Stimulated activated CD4-positive, alpha-beta T cell treated with anti-CD3 and anti-CD28 coated beads, Interleukin-1b, Interleukin-23, amount 100 ng/mL, for 48 hours (primary cell): ENCODE data around the gene SFT2D3.

Experiments used
- DNase-seq: peaks from one replicate; pipeline ENCODE4 v3.0.0-alpha.2; 2020

The SFT2D3 gene, protein sequence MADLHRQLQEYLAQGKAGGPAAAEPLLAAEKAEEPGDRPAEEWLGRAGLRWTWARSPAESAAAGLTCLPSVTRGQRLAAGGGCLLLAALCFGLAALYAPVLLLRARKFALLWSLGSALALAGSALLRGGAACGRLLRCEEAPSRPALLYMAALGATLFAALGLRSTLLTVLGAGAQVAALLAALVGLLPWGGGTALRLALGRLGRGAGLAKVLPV

DNA sequence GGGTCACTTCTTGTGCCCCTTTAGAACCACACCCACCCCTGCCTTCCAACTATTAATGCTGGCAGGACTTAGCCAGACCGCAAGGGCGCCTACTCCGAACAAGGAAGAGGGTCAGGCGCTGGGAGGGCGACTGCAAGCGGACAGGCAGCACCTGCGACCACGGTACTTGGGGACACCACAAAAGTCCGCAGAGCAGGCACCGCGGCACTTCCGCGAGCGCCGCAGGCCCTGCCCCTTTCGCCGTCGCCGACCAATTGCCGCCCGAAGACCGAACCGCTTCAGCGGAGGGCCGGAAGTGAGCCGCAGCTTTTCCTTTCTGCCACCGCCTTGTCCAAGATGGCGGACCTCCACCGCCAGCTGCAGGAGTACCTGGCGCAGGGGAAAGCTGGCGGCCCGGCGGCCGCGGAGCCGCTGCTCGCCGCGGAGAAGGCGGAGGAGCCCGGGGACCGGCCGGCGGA, at the start of gene SFT2D3:
Gene SFT2D3, plus strand, starts transcription at position 305 of the 458 bp plus-strand sequence. Its CDS starts 32 bp downstream, at position 337.
- DNase-seq, result peak; percentile 94

DNA sequence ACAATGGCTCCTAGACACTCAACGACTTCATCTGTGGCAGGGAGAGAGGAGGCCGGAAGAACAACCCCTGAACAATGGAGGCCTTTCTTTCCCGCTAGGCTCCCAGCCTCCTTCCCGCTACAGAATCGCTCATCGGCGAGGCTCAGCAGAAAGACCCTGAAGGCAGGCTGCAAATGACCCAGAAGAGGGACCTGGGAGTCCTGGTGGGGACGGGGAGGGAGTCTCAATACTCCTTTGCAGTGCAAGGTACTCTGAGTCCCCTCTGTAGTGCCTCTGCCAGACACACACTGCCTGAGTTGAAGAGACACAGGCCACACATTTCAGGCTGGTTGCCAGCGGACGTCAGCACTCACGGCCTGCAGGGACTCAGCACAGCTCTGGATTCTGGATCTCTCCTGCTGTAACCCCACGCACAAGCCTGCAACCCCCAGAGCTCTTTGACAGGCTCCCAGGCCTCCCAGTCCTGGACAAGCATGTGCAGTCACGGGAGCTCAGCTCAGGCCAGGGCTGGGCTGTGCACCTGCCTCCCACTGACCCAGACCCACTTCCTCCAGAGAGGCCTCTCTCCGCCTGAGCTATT, 49.2 kb upstream of the SFT2D3 start:
- DNase-seq, result no peak

DNA sequence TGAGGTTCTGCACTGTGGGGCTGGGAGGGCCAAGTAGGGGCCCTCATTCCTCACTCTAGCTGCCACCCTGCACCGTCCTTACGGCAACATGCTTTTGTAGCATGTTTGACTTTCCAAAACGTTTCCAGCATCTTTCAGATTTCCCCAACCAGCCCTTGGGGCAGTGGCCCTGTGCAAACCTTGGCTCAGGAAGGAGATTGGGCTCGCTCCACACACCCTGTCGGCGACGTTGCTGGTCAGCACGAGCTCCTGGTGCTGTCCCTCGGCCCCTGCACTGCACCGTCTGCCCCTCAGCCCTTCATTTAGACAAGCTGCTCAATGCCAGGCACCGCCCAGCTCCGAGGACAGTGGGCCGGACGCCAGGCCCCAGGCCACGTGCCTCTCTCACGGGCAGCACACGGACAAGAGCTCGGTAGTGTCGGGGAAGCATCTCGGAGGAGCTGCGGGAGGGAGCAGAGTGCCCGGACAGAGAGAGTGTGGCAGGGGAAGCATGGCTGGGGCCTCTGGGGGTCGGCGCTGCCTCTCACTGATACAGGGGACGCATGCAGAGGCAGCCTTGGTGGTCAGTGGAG, 48.4 kb upstream of the SFT2D3 start:
- no peak for DNase-seq

DNA sequence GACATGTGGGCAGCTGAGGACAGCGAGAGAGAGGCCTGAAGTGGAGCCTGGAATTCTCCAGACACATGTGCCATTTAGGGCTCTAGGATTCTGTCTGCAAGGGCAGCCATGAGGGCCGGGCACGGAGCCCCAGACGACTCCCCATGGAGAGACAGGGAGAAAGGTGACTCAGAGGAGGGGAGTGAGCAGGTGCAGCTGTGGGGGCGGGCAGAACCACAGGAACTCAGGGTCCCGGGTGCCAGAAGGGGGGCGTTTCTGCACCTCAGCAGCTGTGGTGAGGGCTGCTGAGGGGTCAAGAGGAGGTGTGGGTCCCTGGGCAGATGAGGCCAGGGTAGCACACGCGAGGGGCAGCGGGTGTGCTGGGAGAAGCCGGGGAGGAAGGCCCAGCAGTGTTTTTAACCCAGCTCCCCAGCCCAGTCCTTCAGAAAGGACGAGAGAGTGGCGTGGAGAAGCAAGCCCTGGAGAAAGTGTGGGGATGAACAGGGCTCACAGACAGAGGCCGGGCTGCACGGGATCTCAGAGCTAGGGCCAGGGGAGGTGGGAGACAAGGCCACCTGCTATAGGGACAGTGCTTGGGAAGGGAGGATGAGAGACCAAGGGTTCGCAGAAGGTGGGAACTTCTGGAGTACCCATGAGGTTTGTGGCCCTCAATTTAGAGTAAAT, 47.7 kb upstream of the SFT2D3 start:
- DNase-seq, result no peak

DNA sequence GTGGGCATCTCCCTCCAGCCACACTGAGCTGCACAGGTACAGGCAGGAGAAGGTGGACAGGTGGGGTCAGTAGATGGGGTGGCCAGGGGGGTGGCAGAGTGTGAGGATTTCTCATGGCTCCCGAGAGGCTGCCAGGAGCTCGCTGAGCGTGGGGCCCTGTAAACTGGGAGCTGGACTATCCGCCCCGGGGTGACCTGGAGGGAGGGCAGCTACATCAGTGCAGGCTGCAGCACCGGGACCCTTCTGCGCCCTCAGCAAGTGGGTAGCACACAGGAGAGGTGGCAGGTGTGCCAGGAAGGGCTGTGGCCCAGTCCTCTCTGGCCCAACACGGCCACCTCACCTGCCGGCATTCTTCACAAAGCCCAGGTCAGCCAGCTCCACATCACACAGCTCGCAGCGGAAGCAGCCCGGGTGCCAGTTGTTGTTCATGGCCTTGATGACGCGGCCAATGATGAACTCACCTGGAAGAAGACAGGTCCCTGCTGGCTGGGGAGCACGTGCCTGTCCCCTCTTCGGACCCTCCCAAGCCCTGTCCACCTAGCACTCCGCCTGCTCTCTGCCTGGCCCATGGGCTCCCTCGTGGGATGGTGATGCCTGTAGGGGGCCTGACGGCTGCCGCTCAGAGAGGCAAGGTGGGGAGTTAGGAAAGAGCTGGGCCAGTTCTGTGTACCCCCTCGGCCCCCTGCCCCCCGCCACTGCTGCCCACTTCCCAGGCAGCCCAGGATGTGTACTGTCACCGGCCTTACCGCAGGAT, 47.0 kb upstream of the SFT2D3 start:
- DNase-seq, result no peak

DNA sequence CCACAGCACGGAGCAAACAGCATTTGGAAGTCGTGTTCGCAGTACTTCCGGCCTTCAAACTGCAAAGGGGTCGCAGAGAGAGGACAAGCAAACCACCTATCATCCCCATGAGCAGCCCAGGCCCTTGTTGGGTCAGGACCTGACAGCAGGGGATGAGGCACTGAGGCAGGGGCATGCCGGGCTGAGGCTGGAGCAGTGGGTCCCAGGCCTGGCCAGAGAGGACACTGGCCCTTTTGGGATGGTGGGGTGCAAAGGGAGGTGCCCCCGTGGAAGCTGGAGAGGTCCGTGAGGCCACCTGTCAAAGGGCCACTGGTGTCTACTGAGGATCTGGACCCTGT, 46.5 kb upstream of the SFT2D3 start:
- DNase-seq, result no peak

DNA sequence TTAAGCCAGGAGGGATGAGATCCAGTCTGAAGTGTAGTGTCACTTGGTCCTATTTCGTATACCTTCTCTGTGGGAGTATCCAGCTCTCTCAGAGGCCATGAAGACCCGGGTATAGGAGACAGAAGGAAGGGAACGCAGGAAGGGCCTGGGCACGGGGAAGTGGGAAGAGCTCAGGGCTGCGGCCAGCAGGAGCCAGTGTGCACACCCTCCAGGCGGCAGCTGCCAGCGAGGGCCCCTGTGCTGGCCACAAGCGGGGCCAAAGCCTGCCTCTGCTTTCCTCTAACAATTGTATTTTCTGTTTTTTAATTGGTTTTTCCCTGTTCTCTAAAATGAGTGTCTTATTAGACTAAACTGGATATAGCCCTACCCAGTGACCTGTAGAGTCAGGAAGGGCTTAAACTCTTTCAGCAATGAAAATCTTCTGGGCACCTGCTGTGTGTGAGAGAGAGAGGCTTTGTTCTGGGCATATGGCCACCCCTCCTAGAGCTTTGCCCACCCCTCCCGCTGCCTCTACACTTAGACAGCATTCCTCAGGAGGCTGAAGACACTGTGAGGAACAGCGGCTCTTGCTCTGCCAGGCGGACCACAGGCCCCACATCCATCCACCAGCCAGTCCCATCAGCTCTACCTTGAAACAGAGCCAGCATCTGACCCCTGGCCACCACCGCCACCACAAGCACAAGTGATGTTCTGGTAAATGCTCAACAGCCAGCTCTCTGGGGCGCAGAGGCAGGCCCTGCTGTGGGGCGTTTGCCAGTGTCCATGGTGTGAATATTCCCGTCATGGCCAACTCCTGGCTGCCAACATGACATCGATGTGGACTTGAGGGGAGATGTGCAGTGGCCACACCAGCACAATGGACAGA, 45.9 kb upstream of the SFT2D3 start:
- no peak for DNase-seq

DNA sequence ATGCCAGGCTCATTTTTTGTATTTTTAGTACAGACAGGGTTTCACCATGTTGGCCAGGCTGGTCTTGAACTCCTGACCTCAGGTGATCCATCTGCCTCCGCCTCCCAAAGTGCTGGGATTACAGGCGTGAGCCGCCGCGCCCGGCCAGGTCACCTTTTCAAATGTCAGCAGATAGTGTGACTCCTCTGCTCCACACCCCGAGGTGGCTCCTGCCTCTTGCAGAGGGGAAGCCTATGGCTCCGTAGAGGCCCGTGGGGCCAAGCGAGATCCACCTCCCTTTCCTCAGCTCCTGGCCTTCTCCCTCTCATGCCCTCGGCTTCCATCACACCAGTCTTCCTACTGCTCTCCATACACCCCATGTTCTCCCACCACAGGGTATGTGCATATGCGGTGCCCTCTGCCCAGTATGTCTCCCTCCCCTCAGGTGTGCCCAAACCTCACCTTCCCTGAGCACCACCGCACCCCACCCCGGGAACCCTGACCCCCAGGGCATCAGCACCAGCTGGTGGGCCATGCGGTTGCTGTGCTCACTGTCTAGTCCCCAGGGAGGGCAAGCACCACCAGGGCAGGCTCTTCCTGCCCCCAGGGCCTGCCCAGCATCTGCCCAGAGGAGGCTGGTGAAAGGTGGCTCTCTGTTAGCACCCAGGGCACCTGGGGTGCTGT, 44.6 kb upstream of the SFT2D3 start:
- DNase-seq, result no peak

DNA sequence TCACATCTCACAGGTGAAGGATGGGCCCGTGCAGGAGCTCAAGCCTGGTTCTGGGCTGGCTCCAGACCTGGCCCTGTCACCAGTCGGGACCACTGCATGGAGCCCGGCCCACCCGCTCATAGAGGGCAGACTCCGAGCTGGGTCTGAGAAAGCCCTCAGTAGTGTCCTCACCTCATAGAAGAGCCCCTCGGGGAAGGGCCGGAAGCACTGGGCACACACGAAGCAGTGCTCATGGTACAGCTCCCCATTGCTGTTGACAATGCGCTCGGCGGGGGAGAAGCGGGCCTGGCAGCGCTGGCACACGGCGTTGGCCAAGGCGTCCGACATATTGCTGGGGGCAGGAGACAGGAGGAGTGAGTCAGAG, 44.1 kb upstream of the SFT2D3 start:
- DNase-seq, result no peak

DNA sequence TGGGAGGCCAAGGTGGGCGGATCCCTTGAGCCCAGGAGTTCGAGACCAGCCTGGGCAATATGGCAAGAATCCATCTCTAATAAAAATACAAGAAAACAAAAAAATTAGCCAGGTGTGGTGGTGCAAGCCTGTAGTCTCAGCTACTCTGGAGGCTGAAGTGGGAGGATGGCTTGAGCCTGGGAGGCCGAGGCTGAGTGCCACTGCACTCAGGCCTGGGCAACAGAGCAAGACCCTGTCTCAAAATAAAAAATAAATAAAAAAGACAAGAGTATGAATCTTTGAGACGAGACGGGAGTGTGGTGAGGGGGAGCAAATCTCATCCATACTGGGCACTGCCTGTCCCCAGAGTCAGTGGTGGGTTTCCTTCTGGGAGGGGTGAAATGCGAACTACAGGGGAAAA, 43.2 kb upstream of the SFT2D3 start:
- DNase-seq, result no peak

DNA sequence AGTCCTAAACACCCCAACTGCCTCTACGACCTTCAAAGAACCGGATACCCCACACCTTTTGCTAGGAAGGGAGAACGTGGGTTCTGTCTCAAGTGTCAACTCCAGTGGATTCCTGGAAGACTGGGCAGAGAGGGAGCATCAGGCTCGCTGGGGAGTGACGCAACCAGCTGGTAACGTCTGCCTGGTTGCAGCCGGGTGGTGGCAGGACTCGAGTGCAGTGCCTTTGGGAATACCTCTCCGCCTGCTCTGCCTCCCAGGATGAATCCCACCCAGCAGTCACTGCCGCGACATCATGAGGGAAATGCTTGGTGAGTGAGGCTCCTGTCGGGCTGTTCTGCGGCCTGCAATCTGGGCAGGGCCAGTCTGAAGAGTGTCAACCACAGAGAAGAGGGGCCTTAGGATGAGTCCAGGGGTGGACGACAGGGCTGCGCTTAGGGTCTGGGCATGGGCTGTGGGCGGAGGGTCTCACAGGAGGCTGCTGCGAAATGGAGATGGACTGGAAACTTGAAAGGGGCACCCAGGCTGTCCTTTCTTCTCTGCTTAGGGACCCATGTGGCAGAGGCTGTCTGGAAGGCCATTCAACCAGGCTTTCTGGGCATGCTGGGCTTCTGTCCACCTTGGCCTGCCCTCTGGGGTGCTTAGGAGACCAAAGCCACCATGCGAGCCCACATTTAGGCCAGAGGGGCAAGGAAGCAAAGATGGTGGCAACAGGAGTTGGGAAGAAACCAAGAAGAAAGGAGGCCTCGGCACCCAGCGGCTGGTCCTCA, 42.5 kb upstream of the SFT2D3 start:
- no peak for DNase-seq

DNA sequence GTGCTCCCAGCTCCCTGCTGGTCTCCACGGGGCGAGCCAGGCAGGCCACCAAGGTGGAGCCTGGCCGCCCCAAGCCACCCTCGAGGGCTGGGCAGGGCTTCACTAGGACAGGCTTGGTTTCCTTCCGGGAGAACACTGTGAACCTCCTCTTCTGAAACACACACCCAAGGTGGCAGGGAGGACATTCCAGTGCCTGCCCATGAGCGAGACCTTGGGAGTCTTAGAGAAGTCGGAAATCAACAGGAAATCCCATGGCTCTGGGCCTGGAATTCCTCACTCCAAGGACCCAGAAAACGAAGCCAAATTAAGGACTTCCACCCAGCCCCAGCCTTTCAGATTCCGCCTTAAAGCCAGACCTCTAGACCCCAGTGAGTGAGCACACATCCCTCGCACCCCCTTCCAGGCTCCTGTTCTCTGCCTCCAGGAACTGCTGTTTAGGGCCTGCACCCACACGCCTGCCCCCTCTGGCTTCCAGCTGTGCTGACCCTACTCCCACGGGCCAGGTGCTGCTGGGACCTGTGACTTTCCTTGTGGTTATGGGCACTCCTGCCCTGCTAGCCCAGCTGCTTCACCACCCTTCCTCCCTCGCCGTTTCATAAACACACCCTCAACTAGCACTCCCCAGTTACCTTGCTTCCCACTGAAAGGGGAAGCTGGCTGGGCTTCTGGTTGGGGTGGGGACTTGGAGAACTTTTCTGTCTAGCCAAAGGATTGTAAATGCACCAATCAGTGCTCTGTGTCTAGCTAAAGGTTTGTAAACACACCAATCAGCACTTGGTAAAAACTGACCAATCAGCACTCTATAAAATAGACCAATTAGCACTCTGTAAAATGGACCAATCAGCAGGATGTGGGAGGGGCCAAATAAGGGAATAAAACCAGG, 41.6 kb upstream of the SFT2D3 start:
- no peak for DNase-seq

DNA sequence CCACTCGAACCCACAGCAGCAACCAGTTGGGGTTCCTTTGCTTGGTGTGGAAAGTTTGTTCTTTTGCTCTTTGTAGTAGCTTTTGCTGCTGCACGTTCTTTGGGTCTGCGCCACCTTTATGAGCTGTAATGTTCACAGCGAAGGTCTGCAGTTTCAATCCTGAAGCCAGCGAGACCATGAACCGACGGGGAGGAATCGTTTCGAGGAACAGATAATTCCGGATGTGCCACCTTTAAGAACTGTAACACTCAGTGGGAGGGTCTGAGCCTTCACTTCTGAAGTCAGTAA, 41.1 kb upstream of the SFT2D3 start:
- no peak for DNase-seq

DNA sequence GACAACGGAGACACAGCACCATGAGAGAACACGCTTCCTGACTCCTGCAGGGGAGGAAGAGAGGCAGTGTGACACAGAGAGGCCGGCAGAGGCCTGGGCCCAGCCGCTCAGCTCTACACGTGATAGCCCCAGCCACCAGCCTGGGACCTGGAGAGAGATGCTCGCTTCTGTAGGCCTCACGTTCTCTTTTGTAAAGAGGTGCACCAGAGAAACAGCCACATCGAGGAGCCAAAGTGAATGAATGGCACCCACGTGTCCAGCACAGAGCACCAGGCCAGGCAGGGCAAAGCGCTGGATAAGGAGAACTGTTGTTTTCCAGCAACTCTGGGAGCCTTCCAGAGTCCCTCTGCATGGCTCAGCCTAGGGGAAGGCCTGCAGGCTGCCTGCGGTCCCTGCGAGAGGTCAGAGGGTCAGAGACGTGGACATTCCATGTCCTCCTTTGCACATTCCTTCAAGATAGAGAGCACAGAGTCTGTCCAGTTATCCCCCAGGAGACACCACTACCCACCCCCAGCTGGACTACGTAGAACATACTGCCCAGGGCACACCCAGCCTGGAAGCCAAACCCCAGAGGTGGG, 40.1 kb upstream of the SFT2D3 start:
- no peak for DNase-seq

DNA sequence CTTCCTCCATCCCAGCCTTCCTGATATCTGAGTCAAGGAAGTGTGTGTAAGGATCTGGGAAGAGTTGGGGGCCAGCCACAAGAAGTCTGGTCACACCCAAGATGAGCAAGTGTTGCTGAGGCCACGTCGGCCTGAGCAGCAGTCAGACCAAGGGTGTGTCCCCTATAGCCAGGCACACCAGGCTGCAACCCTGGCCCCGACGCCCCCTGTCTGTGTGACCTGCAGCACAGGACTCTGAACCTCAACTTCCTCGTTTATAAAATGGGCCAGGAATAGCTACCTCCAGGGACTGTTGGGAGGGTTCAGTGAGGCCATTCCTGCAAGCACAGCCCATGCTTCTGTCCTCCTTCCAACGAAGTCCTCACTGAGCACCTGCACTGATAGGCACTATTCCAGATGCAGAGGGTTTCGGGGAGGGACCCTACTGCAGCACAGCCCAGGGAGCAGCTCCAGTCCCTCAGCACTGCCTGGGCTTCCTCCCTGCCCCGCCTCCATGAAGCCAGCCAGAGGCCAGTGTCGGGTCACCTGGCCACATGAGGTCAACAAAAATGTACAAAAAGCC, 39.3 kb upstream of the SFT2D3 start:
- DNase-seq, result no peak

DNA sequence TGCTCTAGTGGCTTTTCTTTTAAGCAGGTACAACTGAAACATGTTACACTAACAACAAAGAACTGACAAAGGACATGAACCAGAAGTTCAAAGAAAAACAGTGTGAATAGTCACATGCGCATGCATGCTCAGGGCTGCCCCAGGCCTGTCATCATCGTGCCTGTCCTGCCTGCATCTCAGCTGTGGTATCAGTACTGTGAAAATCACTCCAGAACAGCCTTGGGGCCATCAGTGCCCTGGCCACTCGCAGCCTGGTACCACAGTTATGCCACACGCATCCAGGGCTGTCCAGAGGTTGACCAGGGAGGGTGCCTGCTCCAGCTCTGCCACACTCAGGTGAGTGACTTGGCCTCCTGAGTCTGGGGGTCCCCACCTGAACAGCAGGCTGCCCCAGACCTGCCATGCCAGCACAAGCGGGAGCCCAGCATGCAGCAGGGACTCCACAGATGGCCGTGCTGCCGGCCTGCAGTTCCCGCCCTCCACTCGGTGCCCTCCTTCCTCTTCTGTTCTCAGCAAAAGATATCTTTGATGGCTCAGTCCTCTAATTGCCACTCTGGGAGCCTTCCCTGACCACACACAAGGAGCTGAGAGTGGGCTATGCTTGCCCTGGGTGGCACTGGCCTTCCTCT, 38.2 kb upstream of the SFT2D3 start:
- DNase-seq, result no peak

DNA sequence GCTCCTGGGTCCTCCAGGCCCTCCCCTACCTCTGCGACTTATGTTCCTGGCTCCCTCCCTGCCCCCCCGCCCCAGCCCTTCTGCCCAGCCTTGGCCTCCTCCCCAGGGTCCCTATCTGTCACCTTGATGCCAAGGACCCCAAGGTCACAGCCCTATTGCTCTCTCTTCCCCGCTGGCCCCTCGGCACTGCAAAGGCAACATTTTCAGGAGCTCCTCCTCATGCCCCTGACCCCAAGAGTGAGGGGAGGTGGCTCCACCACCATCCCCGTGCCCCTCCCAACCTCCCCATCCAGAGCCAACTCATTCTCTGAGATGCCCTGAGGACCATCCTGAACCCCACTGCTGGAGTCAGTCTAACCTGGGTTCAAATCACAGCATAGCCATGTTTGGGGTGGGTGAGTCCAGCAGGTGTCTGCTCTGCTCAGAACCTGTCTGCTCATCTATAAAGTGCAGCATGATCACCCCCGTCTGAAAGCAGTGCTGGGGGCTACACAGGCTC, 37.7 kb upstream of the SFT2D3 start:
- DNase-seq, result no peak

DNA sequence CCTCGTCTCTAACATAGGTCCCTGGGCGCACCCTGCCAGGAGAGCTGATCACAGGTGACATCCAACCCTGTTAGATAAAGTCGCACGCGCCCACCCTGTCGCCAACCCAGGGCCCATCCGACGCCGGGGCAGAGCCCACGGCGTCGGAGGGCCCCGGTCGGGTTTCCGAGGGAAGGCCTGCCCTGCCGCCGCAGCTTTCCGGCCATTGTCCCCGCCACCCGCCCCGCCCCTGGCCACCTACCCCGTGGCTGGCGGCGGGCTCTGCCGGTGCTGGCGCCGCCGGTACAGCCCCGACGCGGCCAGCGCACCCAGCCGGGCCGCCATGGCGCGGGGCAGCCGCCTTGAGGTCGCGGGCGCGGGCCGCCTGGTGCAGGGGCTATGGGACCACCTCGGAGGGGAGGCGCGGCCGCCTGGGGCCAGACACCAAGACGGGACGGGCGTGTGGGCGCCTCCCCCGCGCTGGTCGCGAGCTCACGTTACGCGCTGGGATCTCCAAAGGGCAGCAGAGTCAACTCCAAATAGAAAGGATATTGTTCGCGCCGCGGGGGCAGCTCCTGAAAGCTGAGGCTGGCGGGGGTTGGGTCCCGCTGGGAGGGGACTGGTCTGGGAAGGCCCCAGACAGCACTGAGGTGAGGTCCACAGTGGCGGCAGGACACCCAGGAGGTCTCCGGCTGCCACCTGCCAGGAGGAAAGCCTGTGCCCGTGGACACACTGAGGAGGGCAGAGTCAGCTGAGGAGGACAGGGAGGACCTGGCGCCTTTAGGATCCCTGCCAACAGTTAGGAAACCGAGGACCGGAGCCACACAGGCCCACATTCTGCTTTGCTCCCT, 37.0 kb upstream of the SFT2D3 start:
- DNase-seq, result no peak
